ENCODE data around the gene TSHR. TPM values are rescaled to one million over a fixed set of nuclear protein-coding genes. Genes with fewer than 3 reads are reported as not detected.
"Not testable (repeated sequence)": the region's sequence is repeated elsewhere in the genome, so short reads cannot be mapped to it uniquely, and the experiment has no call there.

Gene TSHR
- total RNA-seq, 1 donor from 2014 or later: under 0.01 TPM

GRCh38 chr14:81070511-81070910 lies 115.1 kb downstream of the TSHR start:
- no peak for DNase-seq

- DNase-seq: no peak
These were observed 130.2 kb downstream of the TSHR start for GRCh38 chr14:81085596-81085995.

GRCh38 chr14:81087230-81087629 lies 131.8 kb downstream of the TSHR start:
- no peak for DNase-seq

GRCh38 chr14:81091139-81091538 lies 135.7 kb downstream of the TSHR start:
- no peak for DNase-seq

- no peak for DNase-seq
These were observed 136.2 kb downstream of the TSHR start for GRCh38 chr14:81091660-81092059.

GRCh38 chr14:81093651-81094050 lies 138.2 kb downstream of the TSHR start:
- no peak for DNase-seq

- no peak for DNase-seq
These were observed 140.1 kb downstream of the TSHR start for GRCh38 chr14:81095539-81095938.

- no peak for DNase-seq
These were observed 141.2 kb downstream of the TSHR start for GRCh38 chr14:81096656-81097055.

GRCh38 chr14:81102217-81102616 lies 146.8 kb downstream of the TSHR start:
- DNase-seq: no peak

GRCh38 chr14:81103443-81103842 lies 148.0 kb downstream of the TSHR start:
- no peak for DNase-seq

- no peak for DNase-seq
These were observed 150.0 kb downstream of the TSHR start for GRCh38 chr14:81105378-81105777.

- DNase-seq: no peak
These were observed 150.5 kb downstream of the TSHR start for GRCh38 chr14:81105961-81106360.

- no peak for DNase-seq
These were observed 154.8 kb downstream of the TSHR start for GRCh38 chr14:81110186-81110585.

GRCh38 chr14:81113176-81113575 lies 157.8 kb downstream of the TSHR start:
- DNase-seq: no peak

- DNase-seq: not testable (repeated sequence)
These were observed 158.8 kb downstream of the TSHR start for GRCh38 chr14:81113945-81114820.

- no peak for DNase-seq
These were observed 165.1 kb downstream of the TSHR start for GRCh38 chr14:81120501-81120900.

GRCh38 chr14:81122326-81122725 lies 166.9 kb downstream of the TSHR start:
- no peak for DNase-seq

- no peak for DNase-seq
These were observed 168.4 kb downstream of the TSHR start for GRCh38 chr14:81123811-81124210.

GRCh38 chr14:81125536-81125935 lies 170.1 kb downstream of the TSHR start:
- DNase-seq: no peak

- no peak for DNase-seq
These were observed 172.4 kb downstream of the TSHR start for GRCh38 chr14:81127785-81128184.

- DNase-seq: no peak
These were observed 173.8 kb downstream of the TSHR start for GRCh38 chr14:81129242-81129641.

- DNase-seq: no peak
These were observed 177.0 kb downstream of the TSHR start for GRCh38 chr14:81132468-81132867.

GRCh38 chr14:81133400-81133799 lies 178.0 kb downstream of the TSHR start:
- no peak for DNase-seq

GRCh38 chr14:81137316-81137715 lies 181.9 kb downstream of the TSHR start:
- no peak for DNase-seq
